HEK293T (cell line): Measurements from ENCODE around the gene HMCN2.

Experiments used
- BHLHE40 ChIP-seq: fragments of 450-650 bp; IDR thresholded peaks from 2 replicates; pipeline ENCODE4 v1.6.1; 2016; ENCODE audit warnings: mild to moderate bottlenecking, moderate library complexity, borderline replicate concordance
- CTBP1 ChIP-seq: fragments of 450-650 bp; IDR thresholded peaks from 2 replicates; pipeline ENCODE4 v1.6.1; 2016; ENCODE audit warnings: borderline replicate concordance
- FOXM1 ChIP-seq: fragments of 450-650 bp; IDR thresholded peaks from 2 replicates; pipeline ENCODE4 v1.6.1; 2017; ENCODE audit warnings: mild to moderate bottlenecking, borderline replicate concordance
- HDGF ChIP-seq: fragments of 450-650 bp; IDR thresholded peaks from 2 replicates; pipeline ENCODE4 v1.6.1; 2017; ENCODE audit warnings: antibody characterized with exemption, borderline replicate concordance
- SUZ12 ChIP-seq: fragments of 450-650 bp; IDR thresholded peaks from 2 replicates; pipeline ENCODE4 v1.6.1; 2016; ENCODE audit warnings: mild to moderate bottlenecking
- TF ChIP-seq, protein P1 (sequence below): fragments of 450-650 bp; IDR thresholded peaks from 2 replicates; pipeline ENCODE4 v1.6.1; 2016

- TF ChIP-seq, protein P1, sequence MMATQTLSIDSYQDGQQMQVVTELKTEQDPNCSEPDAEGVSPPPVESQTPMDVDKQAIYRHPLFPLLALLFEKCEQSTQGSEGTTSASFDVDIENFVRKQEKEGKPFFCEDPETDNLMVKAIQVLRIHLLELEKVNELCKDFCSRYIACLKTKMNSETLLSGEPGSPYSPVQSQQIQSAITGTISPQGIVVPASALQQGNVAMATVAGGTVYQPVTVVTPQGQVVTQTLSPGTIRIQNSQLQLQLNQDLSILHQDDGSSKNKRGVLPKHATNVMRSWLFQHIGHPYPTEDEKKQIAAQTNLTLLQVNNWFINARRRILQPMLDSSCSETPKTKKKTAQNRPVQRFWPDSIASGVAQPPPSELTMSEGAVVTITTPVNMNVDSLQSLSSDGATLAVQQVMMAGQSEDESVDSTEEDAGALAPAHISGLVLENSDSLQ, result no peak
- no peak for TF ChIP-seq SUZ12
- no peak for TF ChIP-seq CTBP1
- no peak for TF ChIP-seq BHLHE40
- no peak for TF ChIP-seq HDGF
- no peak for TF ChIP-seq FOXM1
These were observed 23.1 kb upstream of the HMCN2 start for GRCh38 chr9:130242270-130243014.
